ENCODE data around the gene MOXD1.

Gene MOXD1

DNA sequence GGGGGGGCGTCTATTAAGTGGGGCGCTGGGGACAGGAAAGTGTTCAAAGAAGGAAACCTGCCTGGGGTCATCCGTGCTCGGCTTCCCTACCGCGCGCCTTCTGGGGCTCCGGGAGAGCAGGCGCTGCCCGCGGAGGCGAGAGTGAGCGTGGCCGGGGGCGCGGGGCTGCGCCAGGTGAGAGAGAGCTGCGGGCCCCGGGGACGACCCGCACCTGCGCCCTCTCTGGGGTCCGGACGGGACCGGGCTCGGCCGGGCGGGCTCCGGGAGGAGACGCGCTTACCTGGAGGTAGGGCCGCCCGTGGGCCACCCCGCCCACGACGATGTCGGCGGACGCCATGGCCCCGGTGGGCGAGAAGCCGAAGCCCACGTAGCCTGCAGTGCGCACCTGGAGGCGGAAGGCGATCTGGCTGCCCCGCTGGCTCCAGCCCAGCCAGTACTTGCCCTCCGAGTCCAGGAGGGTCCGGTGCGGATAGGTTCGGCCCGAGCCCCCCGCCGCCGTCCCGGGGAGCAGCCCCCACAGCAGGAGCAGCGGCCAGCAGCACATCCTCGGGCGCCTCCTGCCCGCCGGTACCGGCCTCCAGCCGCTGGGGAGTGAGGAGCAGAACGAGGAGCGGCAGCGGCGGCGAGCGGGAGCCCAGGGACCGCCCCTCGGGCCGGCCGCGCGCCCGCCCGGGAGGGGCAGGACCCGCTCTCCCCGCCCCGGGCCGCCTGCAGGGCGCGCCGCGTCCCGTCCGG, at the start of gene MOXD1:
TSS of gene MOXD1 (minus strand) at position 593 of the 735 bp plus-strand sequence. CDS start at position 544, 49 bp downstream.
- no peak for DNase-seq

DNA sequence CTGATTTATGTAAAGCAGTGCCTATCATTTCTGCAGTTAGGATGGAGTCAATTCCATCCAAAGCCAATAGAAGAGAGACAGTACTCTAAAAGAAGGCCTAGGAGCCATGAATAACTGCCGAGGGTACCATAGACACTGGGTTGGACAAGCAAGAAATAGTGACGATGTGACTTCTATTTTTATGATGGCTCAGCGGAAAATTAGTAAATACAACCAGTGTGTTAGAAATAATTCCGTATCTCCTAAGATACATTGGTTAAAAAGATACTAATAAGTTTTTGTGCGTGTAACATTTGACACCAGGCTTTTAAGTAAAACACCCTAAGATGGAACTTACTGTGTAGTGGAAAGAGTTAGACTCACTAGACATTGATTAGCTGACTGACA, 45.6 kb upstream of the MOXD1 start:
- DNase-seq: no peak

DNA sequence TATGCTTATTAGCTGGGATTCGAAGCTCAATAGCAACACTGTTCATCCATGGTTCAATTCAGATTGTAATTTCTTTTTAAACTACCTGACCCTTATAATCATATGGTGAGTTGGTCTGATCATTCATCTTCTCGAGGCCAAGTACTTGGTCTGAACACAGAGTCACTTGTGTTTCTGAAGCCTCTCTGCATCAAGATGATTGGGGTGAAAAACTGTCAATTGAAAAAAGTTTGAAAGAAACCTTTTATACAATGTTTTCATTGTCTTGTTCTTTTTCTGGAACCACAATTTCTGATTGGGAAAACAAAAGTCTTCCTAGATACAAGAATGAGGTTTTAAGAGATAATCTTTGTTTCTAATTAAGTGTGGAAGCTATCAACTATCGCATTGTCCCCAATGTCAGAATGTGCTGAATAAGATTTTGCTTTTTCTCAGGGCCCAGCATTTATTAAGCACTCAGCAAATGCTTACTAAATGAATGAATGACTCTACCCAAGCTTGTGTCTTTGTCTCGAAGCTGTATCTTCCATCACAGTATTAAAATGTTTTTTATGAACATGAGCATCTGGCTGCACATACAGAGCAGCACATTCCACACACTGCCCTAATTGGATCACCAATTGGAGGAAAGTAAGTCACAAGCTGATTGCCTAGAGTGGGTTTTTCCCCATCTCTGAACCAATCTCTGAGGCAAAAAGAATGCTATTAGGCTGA, 45.0 kb upstream of the MOXD1 start:
- no peak for DNase-seq

DNA sequence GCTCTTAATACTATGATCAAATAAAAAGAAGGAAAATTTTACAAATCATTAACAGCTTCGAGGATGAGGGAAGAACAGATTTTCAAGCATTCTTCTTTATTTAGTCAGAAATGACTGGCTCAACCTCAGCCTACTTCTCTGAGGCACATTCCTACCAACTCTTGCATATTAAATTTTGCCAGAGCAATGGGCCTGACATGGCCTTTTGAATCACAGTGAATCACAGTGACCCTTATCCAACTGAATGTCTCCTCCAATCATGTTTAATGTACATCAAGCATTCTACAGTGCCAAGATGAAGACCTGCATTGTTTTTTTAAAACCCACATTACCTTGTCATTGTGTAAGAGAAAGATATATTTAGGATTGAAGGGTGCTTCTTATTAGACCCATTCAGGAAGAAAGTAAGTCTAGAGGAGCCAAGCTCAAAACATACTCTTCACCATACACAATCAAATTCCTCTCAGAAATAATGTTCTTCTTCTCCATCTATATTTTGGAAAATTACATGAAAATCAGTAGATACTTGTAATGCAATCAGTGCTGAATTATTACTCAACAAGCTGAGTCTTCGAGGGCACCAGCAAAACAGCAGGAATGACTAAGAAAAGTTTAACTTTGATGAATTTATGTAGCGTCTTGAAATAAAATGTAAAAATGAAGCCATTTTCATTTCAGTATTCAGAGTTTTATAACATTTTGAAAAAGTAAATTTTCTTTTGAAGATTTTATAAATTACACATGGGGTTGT, 44.1 kb upstream of the MOXD1 start:
- no peak for DNase-seq

DNA sequence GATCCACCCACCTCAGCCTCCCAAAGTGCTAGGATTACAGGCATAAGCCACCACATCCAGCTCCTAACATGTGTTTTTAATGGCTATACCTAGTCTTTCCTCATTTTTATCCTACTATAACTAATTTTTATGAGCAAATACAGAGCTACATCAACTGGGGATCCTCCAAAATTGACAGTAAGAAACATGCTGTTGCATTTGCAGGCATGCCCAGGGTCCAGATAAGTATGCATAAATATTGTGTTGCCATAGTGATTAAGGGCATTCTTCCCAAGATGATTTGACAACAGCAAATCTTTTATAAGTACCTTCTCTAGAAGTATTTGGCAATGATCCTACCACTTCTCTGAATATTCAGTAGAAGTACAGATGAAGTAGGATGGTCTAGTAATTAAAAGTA, 41.9 kb upstream of the MOXD1 start:
- no peak for DNase-seq

DNA sequence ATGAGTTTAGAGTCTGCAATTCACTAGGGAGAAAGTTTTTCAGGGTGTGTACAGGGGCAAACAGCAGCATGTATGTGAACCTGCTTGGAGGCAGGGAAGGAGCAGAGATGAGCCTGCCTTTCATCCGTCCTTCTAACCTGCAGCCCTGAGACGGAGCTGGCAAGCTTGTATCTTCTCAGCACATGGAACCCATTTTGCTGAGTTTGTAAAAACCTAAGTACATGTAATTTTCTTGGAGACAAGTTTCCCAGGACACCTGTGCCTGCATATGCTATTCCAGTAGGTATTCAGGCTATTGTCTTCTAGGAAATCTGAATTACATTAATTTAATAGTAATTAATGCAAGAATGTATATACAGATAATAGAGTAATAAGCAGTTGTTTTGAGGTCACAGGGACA, 28.8 kb upstream of the MOXD1 start:
- DNase-seq: no peak

DNA sequence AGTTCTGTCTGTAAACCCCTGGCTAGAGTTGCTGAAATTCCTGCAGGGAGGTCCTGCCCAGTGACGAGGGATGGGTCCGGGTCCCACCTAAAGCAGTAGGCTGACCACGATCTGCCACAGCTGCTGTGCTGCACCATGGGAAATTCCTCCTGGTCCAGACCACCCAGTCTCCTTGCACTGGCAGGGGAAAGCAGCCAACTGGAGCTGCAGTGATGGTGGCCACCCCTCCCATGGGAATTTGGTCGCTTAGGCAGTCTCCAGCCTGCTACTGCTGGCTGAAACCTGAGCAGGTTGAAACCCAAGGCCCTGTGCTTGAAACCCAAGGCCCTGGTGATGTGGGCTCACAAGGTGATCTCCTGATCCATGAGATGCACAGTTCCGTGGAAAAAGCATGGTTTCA, 23.9 kb upstream of the MOXD1 start:
- DNase-seq: no peak

DNA sequence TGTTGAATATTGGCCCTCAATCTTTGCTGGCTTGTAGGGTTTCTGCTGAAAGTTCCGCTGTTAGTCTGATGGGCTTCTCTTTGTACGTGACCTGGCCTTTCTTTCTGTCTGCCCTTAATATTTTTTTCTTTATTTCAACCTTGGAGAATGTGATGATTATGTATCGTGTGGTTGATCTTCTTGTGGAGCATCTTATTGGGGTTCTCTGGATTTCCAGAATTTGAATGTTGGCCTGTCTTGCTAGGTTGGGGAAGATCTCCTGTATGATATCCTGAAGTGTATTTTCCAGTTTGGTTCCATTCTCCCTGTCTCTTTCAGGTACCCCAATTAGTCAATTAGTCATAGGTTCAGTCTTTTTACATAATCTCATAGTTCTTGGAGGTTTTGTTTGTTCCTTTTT, 22.6 kb upstream of the MOXD1 start:
- DNase-seq: no peak

DNA sequence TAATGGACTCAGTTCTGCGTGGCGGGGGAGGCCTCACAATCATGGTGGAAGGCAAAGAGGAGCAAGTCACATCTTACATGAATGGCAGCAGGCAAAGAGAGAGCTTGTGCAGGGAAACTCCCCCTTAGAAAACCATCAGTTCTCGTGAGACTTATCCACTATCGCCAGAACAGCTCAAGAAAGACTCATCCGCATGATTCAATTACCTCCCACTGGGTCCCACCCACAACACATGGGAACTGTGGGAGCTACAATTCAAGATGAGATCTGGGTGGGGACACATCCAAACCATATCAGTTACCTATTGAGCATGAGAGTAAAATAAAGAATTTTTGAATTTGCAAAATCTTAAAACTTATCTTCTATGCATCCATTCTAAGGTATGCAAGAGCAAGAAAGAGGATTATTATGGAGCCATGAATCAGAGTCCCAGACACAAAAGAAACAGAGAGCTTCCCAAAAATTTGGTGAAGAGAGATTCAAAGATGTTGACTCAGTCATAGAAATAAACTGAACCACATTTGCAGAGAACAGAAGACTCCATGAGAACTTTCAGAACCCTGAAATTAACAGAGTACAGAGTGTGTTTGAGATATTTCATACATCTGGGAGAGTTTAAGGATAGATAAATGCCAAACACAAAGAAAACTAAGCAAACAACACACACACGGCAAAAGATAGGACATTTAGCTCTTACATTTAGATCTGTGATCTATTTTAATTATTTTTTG, 17.1 kb upstream of the MOXD1 start:
- no peak for DNase-seq

DNA sequence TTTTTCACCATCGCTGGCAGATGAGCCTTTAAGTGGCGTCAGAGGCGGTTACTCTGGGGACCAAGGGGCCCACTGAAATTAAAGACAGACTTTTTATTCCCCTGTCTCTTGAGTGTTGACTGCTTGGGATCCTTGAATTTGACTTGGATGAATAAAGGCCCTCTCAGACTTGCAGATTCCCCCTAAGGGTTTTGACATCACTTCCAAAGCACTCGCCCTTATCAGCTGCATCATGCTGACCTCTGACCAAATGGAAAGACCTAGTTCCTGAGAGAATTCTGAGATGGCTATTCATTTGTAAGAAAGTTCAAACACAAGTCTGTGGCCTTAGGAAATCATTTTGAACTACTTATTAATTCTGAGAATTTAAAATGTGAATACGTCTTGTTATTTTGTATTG, 13.5 kb upstream of the MOXD1 start:
- no peak for DNase-seq

DNA sequence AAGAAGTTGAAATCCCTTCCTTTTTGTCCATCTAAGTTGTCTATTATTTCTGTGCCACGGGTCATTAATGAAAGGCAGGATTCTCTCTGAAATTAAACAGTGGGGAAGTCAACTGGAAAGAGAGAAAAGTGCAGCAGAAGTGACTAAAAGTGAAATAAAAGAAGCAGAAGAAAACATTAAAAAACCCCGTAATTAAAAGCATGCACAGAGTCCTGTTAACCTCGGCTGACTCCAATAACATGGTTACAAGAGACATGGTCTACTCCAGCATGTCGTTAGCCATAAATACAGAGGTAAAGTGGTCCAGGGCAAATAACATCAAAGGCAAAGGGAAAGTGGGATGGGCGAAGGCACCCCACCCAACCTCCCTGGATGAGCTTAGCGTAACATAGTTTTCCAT, 13.0 kb upstream of the MOXD1 start:
- no peak for DNase-seq

DNA sequence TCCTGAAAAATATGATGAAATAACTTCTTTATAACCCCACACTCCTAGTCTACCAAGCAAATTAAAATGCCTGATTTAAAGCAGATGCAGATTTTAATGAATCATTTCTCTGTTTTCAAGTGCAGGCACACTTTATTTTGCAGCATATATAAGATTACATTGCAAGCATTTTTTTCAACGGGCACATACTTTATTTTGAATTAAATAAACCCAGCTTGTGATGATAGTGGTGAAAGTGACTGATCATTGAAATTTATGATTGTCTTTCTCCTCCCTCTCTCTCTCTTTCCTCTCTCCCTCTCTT, 12.2 kb upstream of the MOXD1 start:
- DNase-seq: no peak

DNA sequence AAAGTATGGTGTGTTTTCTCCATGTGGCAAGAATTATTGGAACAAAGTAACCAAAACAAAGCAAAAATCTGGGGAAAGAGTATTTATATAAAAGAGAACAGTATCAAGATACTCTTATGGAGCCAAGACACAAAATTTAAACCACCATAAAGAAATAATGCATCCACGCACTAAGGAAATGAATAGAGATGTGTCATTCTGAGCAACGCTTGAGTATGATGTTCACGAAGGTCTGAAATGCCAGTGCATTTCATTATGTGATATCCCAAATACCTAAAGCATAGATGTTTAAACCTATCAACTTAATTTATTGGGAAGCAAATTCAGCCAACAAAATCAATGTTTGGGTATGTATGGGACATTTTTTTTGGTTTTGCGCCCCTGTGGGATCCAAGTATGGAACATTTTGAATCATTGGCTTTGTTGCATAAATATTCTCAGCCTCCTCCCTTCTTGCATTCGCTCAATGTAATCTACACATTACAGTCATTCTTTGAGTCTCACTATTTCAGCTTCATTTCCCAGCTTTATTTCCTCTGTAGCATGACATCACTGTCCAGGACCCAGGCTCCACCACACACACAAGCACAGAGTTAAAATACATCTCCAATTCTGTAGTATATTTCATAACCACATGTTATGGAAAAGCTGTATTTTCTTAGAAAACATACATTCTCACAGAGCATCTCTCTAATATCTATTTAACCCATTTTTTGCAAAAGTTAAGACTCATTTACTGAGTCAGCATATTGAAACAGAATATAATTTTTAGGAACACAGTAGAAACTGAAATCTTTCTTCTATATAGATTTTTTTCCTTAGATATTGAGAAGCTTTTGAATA, 11.6 kb upstream of the MOXD1 start:
- DNase-seq: no peak

DNA sequence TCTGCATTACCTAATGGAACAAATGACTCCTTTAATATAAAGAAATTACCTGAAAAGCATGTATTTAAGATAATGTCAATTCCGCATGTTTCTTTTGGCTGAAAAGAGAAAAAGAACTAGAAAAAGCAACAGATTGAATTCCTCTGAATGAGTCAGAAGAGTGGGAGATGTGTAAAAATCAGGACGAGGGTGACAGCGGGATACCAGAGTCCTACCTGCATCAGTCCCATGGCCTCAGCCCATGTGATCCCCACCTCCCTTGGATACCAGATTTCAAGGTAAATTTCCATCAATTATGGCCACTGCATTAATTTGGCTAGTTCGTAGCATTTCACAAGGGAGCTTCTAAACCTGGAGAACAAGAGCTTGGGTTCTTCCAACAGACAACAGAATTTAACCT, 10.0 kb upstream of the MOXD1 start:
- DNase-seq: no peak

DNA sequence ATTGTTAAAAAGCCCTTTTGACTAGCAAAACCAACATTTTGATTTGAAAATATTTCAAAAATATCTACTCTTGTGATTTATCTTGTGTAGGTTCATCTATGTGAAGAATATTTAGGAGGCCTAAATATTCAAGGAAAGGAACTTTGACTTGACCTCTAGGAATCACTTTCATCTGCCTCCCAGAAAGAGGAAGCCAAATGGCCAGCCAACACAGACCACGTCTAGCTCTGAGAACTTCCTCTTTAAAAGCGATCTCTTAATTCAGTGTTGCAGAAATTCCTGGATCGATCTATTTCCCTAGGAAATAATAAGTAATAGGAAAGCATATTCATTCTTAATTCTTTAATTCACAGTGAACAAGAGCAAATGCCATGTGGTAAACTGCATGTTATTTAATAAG, 9.6 kb upstream of the MOXD1 start:
- no peak for DNase-seq

DNA sequence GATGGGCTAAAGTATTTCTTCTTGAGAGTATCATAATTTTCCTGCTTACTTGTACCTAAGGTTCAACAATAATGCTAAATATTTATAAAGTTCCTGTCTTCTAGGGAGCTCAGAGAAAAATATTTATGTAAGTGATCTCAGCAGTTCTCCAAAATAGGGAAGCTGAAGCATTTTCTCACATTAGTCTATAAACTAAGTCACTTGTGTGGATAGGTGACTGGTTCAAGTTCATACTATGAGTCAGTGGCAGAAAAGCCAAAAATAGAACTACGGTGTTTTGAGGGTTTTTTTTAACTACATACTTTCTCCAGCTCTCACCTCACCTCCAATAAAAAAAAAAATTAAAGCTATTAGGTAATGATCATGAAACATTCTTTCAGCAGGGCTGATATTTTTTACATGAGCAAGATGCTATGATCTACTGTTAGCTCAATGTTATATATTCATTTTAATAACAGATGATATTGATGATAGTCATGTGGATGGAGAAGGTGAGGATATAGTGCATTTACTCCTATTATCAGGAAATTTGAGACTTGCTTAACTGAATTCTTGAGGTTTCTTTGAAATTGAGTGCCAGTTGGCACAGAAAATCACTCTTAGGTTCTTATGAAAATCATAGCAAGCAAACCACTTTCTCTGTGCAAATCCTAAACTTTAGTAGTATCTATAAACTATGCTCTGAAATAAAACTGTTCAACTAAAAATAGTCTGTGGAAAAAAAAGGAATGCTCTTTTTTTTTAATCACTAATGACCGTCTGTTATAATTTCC, 4.1 kb upstream of the MOXD1 start:
- DNase-seq: no peak

DNA sequence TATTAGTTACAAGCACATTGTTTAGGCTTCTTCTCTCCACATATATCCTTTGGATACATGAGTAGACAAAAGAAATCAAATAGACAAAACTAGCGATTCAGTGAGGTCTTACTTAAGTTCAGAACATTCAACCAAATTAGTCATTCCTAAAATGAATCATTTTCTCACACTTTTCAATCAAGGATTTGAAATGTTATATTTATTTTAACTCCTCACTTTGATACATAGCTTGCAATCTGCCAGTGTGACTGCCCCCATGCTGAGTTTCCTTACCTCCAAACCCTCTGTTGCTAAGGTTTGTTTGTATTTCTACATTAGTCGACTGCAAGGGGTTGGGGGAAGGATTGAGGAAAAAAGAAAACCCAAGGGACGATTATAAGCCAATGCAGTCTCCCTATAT, 3.5 kb upstream of the MOXD1 start:
- DNase-seq: no peak

DNA sequence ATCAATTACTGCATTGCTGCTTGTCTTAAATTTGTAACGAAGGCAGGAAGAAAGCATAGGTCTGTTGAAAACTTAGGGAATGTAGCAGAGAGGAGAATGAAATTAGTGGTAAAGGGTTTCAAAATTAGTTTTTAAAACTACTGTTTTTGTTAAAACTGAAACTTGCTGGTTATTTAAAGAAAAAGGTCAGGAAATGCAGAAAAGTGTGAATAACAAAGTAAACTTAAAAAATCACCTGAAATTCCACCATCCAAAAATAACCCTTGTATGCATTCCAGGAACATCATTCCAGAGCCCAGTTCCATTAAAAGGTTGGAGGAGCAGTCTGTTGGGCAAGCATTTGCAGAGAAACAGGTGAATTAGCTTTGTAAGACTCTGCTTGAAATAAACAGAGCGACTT, 3.1 kb upstream of the MOXD1 start:
- no peak for DNase-seq

DNA sequence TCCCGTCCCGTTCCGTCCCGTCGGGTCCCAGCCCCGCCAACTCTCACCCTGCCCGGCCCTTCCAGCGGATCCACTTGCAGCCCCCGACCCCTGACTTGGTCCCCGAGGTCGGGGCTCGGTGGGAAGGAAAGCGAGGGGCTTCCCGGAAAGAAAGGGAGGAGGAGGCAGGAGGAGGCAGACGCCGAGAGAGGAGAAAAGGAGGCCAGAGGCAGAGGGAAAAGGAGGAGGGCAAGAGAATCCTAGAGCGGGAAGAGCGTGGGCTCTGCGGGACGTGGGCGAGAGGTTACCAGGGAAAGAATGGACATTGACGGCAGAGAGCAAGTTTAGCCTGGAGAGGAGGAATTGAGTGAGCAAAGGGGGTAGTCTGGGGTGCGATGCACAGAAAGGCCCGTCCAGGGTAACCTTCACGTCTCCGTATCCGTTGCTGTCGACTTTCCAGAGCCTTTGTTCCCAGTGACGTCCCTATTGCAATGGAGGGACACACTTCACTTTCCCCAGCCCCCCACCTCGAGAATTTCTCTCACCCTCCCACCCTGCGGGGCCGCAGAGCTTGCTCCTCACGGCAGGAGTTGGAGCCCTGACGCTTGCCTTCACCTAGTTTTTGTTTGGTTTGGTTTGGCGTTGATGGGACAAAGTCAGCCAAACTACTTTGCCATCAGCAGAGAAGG, 477 bp upstream of the MOXD1 start:
- DNase-seq: no peak

DNA sequence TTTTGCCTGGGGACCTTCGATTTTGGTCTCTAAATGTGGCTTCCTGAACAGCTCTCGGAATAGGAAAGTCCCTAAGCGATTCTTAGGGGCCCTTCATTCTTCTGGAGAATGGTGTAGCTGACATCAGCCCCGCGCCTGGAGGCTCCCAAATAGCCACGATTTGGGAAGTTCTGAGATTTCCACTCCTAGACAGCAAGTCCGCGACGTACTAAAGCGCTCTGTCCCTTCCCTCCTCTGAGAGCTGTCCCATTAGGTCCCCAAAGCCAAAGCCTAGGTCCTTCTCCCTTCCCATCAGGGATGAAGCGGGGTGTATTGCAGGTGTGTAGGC, 756 bp downstream of the MOXD1 start:
- DNase-seq: no peak

DNA sequence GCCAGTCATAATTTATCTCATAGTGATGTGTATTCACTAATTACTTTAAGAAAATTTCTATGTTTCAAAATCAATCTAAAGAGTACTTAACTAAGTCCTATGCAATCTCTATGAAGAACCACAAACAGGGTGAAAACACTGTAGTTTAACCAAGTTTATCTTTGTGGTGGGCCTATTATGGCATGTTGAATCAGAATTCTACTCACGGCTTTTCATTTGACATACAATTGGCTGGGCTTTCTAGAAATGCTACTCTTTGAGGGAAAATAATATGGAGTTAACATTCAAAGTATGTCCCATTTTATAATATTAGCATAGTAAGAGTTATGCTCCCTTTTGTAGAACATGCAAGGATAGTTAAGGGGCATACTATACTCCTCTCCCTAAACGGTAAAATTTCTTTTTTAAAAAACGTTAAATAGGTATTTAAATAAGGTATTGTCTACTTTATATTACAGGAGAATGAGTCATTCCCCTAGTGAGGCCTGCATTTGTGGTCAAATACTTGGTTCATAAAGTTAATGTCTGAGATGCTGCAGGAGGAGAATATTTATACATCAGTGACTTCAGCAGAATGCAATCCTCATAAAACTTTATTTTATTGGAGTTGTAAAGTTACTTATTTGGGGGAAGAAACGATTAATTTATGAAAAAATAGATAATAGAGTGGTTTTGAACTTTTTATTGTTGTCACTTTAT, 1.8 kb downstream of the MOXD1 start:
- no peak for DNase-seq

Measured in NCI-H1092 treated with DMSO at 0.1 percent for 48 hours (cell line).